ENCODE data around the gene CLRN1.

The CLRN1 gene

GRCh38 chr3:150984066-150984465 lies 11.5 kb upstream of the CLRN1 start:
- no peak overlapping the region for H3K4me3 ChIP-seq (ENCODE audit: control insufficient read depth, low read depth, low read length)
- no peak for DNase-seq (ENCODE audit: low read depth)
- no peak for TF ChIP-seq CTCF (IDR thresholded peaks at IDR 0.05; ENCODE audit: control insufficient read depth, insufficient read depth, low read depth, low read length, missing control alignments)

- TF ChIP-seq CTCF (IDR thresholded peaks at IDR 0.05; ENCODE audit: control insufficient read depth, insufficient read depth, low read depth, low read length, missing control alignments) = no peak
- no peak for DNase-seq (ENCODE audit: low read depth)
- no peak overlapping the region for H3K4me3 ChIP-seq (ENCODE audit: control insufficient read depth, low read depth, low read length)
These were observed 6.1 kb upstream of the CLRN1 start for GRCh38 chr3:150978566-150979148.

- no peak for DNase-seq (ENCODE audit: low read depth)
- TF ChIP-seq CTCF (IDR thresholded peaks at IDR 0.05; ENCODE audit: control insufficient read depth, insufficient read depth, low read depth, low read length, missing control alignments) = no peak
- no peak overlapping the region for H3K4me3 ChIP-seq (ENCODE audit: control insufficient read depth, low read depth, low read length)
These were observed 3.5 kb upstream of the CLRN1 start for GRCh38 chr3:150975992-150976368.

GRCh38 chr3:150975086-150975991 lies 2.8 kb upstream of the CLRN1 start:
- no peak overlapping the region for H3K4me3 ChIP-seq (ENCODE audit: control insufficient read depth, low read depth, low read length)
- DNase-seq (ENCODE audit: low read depth) = no peak
- TF ChIP-seq CTCF (IDR thresholded peaks at IDR 0.05; ENCODE audit: control insufficient read depth, insufficient read depth, low read depth, low read length, missing control alignments) = no peak

- DNase-seq (ENCODE audit: low read depth) = peak; percentile 10
- no peak for TF ChIP-seq CTCF (IDR thresholded peaks at IDR 0.05; ENCODE audit: control insufficient read depth, insufficient read depth, low read depth, low read length, missing control alignments)
- H3K4me3 ChIP-seq (ENCODE audit: control insufficient read depth, low read depth, low read length) = no peak overlapping the region
These were observed 1.7 kb downstream of the CLRN1 start for GRCh38 chr3:150970665-150971324.

GRCh38 chr3:150968341-150969035 lies 4.0 kb downstream of the CLRN1 start:
- DNase-seq (ENCODE audit: low read depth) = no peak
- TF ChIP-seq CTCF (IDR thresholded peaks at IDR 0.05; ENCODE audit: control insufficient read depth, insufficient read depth, low read depth, low read length, missing control alignments) = no peak
- H3K4me3 ChIP-seq (ENCODE audit: control insufficient read depth, low read depth, low read length) = no peak overlapping the region
